OCI-M1 (cell line): ENCODE measurements around the gene SLC12A5.

ENCODE experiments used
- DNase-seq: peaks from one replicate; lab custom pipeline; 2025; lab: John Stamatoyannopoulos, UW

SLC12A5 gene

GRCh38 chr20:46028110-46028509 lies 905 bp upstream of the SLC12A5 start:
- no peak for DNase-seq

DNA sequence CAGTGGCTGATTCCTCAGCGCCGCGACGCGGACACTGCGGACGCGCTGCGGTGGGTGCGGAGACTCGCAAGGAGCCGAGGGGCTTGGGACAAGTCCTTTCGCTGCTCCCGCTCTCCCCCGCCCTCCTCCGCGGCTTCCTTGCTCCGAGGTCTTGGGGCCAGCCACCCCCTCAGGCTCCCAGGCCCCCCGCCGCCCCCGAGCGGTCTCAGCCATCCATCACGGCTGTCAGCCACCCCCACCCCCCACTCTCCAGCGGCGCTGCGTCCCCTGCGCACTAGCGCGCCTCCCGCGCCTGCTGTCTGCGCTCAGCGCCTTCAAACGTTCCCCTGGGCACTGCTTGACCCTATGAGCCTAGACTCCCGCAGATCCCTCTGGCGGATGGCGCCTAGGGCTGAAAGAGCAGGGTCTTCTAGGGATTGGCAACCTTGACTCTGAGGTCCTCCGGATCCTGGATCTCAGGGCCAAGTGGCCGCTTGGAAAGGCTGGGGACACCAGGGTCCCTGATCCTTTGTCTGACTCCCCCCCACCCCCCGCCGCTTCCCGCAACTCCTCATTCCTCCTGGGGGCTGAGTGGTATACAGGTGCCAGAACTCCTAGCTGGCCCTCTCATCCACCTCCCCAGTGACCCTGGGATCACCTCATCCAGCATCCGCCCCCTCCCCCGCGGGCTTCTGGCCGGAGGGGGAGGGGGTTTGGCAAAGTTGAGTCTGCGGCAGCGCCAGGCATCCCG lies 1.4 kb downstream of the SLC12A5 start:
- DNase-seq: no peak

- no peak for DNase-seq
Observed at GRCh38 chr20:46031014-46031569, 2.1 kb downstream of the SLC12A5 start.

DNA sequence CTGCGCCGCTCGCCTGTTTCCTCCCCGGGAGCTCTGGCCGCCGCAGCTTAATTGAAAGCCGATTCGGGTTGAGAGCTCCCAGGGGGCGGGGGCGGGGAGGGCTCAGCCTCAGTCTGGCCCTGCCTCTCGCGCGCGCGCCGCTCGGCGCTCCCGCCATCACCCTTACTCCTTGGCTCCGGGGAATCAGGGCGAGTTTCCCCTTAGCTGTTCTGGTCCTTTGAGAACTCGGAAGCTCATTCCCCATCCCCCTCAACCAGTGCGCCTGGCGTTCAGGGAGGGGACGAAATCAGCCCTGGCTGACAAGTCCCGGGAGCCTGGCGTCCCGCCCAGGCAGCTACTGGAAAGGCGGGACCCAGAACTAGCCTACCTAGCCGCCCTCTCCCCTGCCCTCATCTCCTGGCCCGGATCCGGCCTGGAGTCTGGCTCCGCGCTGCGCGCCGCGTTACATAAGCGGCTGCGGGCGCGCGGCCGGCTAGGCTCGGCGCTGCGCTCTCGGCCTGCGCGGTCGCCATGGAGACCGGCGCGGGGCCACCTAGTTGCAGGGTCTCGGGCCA lies 2.8 kb downstream of the SLC12A5 start:
- no peak for DNase-seq

- no peak for DNase-seq
Observed at GRCh38 chr20:46034039-46034438, 5.0 kb downstream of the SLC12A5 start.

DNA sequence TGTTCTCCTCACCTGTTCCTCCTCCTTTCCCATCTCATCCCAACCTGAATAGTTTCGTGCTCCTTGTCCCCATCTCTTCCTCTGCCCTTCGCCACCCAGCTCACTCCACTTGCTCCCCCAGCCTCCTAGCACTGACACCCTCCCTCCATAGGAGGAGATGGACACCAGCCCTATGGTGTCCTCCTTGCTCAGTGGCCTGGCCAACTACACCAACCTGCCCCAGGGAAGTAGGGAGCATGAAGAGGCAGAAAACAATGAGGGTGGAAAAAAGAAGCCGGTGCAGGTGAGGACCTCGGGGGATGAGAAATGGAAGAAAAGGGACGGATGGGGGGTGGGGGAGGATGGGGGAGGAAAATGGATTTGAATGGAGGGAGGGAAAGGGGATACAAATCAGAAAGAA lies 6.2 kb downstream of the SLC12A5 start:
- DNase-seq: no peak

- DNase-seq: no peak
Observed at GRCh38 chr20:46035713-46036112, 6.7 kb downstream of the SLC12A5 start.

GRCh38 chr20:46036370-46036769 lies 7.4 kb downstream of the SLC12A5 start:
- no peak for DNase-seq

GRCh38 chr20:46037036-46037435 lies 8.0 kb downstream of the SLC12A5 start:
- DNase-seq: no peak

DNA sequence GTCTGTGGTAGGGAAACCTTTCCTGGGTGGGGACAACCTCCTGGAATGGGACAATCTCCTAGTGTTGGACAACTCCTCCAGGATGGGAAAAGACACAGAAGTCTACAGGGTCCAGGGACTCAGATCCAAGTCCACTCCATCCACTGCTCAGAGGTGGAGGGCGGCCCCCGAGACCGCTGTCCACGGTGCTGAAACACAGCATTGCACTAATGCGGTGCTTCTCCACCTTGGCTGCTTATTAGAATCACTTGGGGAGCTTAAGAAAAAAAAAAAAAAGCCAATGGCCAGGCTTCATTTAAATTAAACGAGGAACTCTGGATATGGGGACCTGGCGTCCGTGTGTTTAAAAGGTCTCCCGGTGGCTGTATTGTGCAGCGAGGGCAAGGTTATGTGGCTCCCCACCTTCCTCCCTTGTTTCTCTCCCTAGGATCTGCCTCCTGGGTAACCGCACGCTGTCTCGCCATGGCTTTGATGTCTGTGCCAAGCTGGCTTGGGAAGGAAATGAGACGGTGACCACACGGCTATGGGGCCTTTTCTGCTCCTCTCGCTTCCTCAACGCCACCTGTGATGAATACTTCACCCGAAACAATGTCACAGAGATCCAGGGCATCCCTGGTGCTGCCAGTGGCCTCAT lies 12.0 kb downstream of the SLC12A5 start:
- peak; percentile 57 for DNase-seq

DNA sequence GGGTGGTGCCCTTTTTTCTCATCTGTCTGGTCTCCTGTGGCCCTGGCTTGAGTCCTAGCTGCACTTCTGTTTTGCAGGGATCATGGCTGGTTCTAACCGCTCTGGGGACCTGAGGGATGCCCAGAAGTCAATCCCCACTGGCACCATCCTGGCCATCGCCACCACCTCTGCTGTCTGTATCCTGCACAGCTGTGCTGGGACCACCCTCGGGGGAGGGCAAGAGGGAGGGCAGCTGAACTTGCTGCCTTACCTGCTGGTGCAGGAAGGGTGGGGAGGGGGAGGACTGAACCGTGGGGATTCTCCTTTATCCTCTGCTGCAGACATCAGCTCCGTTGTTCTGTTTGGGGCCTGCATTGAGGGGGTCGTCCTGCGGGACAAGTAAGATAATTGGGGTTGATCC lies 14.5 kb downstream of the SLC12A5 start:
- DNase-seq: no peak

- DNase-seq: no peak
Observed at GRCh38 chr20:46044896-46045295, 15.9 kb downstream of the SLC12A5 start.

DNA sequence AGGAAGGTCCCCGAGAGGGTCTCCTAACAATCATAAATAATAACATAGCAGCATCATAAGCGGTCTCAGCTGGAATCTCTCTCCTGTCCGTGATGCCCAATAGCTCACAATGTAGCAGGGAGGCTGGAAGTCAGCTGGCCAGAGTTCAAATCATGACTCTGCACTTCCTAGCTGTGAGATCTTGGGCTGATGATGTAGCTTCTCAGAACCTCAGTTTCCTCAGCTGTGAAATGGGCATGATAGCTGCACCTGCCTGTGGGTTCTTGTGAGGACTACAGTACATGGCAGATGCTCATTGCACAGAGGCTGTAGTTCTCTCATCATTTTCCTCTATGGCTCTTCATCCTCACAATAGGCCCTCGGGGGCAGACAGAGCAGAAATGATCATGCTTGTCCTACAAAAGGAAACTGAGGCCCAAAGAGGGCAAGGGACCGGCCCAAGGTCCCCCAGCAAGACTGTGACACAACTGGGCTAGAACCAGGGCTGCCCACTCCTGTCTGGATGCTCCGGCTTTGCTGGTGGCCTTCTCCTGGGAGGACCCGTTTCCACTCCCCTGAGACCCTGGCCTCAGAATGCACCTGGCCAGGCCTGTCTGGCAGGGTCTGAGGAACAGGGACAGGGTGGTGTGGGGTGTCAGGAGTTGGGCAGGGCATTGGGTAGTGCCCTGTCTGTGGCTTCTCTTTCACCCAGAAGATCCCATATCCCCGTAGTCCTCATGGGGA lies 17.7 kb downstream of the SLC12A5 start:
- no peak for DNase-seq

- DNase-seq: no peak
Observed at GRCh38 chr20:46047821-46048220, 18.8 kb downstream of the SLC12A5 start.

DNA sequence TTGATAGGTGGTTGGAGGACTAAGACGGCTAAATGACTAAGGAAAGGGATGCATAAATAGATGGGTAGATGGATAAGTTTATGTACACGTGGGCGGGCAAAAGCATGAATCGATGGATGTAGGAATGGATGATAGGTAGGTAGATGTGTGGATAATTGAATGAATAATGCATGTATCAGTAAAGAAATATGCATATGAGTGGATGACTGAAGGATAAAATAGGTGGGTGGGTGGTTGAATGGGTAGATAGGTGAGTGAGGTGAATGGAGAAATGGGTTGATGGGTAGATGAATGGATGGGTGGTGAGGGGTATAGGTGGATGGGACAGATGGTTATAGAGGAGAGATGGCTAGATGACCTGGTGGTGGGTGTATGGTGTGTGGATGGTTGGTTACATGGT lies 20.2 kb downstream of the SLC12A5 start:
- no peak for DNase-seq

GRCh38 chr20:46049815-46050214 lies 20.8 kb downstream of the SLC12A5 start:
- no peak for DNase-seq

GRCh38 chr20:46050444-46050843 lies 21.4 kb downstream of the SLC12A5 start:
- DNase-seq: no peak

DNA sequence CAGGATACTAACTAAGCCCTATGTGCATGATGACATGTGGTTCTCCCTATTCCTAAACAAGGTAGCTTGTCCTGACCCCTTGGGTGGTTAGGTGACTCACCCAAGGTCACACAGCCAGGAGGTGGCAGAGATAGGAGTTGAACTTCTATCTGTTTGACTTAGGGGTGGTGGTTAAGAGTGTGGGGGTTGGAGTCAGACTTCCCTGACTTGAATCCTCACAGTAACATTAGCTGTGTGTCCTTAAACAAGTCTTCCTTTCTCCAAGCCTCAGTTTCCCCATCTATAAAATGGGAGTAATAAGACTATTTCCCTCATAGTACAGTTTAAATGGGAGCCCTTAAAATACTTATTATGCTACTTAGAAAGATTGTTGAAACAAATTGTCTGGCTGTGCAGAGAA lies 21.9 kb downstream of the SLC12A5 start:
- no peak for DNase-seq

- no peak for DNase-seq
Observed at GRCh38 chr20:46051556-46052308, 22.7 kb downstream of the SLC12A5 start.

DNA sequence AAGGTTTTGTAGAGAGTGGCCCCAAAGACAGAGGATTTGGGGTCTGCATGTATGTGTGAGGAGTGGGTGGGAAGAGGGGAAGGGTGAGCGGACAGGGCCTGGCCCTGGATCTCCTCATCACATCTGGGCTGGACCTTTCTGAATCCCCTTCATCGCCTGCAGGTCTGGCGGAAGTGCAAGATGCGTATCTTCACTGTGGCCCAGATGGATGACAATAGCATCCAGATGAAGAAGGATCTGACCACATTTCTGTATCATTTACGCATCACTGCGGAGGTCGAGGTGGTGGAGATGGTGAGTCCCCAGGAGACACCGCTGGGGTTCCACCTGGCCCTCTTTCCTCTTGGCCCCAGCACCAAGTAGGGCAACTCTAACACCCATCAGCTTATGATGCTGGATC lies 24.4 kb downstream of the SLC12A5 start:
- no peak for DNase-seq

DNA sequence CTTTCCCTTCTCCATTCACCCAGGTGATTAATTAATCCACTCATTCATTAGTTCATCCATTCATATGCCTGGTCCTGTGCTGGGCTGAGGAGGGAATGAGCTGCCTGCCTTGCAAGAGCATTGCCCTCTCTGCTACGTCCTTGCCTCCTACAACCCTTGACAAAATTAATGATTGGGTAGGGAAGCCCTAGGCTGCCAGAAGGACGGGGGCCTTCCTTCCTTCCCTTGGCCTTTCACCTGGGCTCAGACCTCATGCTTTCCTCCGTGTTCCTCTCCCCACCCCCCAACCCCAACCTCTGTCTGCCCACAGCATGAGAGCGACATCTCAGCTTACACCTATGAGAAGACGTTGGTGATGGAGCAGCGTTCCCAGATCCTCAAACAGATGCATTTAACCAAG lies 25.6 kb downstream of the SLC12A5 start:
- no peak for DNase-seq

DNA sequence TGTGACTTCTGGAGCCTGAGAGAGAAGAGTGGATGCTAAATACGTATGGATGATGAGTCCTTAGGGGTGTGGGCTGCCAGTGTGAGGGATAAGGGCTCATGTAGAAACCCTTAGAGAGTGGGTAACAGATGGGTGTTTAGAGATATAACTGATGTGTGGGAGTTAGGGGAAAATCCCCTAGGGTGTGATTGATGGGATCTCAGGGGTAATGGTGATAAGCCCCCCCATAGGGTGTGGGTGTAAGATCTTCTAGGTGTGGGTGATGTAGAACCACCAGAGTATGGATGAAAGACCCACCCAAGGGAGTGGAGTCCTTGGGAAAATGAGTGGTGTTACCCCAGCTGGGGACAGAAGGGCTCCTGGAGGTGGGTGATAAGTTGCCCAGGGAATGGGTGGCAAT lies 26.3 kb downstream of the SLC12A5 start:
- no peak for DNase-seq
